ENCODE data around the gene SRSF2. TPM values are rescaled to one million over a fixed set of nuclear protein-coding genes. Genes with fewer than 3 reads are reported as not detected.
"Not testable (repeated sequence)": the region's sequence is repeated elsewhere in the genome, so short reads cannot be mapped to it uniquely, and the experiment has no call there.

SRSF2 gene
- polyA plus RNA-seq, 2 of the 4 experiments (the other 2 are of a cell fraction): 338 to 412 TPM

DNA sequence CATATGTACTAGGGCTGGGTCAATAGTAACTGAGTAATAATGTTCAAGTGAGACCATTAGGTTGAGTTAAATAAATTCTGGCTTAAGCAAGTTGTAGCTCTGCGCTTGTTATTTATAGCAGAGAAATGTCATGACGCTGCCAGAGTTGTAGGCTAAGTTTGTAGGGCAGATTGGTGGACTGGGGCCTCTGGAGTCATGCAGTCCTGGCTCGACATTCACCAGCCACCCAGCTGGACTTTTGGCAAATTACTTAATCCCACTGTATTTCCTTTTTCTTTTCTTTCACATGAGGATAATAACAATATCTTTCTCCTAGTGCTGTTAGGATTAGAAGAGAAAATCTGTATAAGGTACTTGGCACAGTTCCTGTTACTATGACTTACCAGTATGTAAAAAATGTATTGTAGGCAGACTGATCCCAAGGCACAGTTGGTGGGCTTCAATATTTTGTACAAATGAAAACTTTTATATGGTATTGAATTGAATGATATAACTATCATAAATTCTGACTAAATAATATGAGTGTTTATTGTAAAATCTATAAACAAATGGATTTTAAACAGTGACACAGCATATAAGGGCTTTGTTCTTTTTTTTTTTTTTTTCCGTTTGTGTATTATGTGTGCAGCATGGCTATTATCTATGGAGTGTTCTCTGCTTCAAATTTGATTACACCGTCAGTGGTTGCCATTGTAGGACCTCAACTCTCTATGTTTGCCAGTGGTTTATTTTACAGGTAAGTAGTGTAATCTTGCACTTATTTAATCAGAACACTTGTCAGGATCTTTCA lies 3.4 kb upstream of the SRSF2 start (continued):
- no peak for TF ChIP-seq PBX3 (IDR thresholded peaks at IDR 0.05)
- TF ChIP-seq, protein P1, sequence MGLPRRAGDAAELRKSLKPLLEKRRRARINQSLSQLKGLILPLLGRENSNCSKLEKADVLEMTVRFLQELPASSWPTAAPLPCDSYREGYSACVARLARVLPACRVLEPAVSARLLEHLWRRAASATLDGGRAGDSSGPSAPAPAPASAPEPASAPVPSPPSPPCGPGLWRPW (IDR thresholded peaks at IDR 0.05): no peak
- TF ChIP-seq, protein P2, sequence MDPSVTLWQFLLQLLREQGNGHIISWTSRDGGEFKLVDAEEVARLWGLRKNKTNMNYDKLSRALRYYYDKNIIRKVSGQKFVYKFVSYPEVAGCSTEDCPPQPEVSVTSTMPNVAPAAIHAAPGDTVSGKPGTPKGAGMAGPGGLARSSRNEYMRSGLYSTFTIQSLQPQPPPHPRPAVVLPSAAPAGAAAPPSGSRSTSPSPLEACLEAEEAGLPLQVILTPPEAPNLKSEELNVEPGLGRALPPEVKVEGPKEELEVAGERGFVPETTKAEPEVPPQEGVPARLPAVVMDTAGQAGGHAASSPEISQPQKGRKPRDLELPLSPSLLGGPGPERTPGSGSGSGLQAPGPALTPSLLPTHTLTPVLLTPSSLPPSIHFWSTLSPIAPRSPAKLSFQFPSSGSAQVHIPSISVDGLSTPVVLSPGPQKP (IDR thresholded peaks at IDR 0.05; ENCODE audit: low read depth, low read length): no peak
- TF ChIP-seq TP53 (CRISPR knock-in tag; IDR thresholded peaks at IDR 0.05): no peak

GRCh38 chr17:76739568-76740115 lies 2.5 kb upstream of the SRSF2 start:
- Histone ChIP-seq H3K4me1 (peaks cover 13% of the 10 kb centered on the region; the same call in 1 of the 3 replicates), H3K4me2 (peak overlapping the region; percentile 90; the same call in 2 of the 3 replicates)
- H3K27ac ChIP-seq; H3K4me3 ChIP-seq; ATAC-seq; POLR2A ChIA-PET; DNase-seq (ENCODE audit: low read depth in 1 of 2, low spot score in 1 of 2); H3K9me3 ChIP-seq; FAIRE-seq: not testable (repeated sequence)
- CTCF ChIA-PET: interaction anchor here (0.7 to 2.8 kb wide), 8 partner anchors 11 to 327 kb away, joined by 3 to 9 read pairs (median 4); partner anchors contain the start of genes METTL23 and MGAT5B
- 89% methylated on average over 17 of the region's 17 CpGs for WGBS (ENCODE audit: missing lambda C conversion rate)

DNA sequence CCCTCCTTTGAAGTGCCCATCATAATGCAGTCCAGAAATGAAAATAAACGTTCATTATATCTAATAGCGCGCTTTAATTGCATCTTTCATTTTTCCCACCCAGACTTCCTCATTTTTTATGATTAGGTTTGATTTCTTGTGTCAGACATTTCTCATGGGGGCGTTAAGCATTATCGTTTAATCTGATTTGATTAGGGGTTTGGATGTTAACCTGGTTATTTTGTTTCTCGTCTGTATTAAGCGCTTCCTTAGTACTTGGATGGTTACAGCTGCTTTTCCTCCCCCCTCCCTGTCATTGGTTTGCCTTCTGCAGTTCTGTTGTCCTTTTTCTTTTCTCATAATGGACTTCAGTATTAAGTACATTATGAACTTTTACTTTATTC lies 1.3 kb upstream of the SRSF2 start:
- FAIRE-seq (no peak), DNase-seq (ENCODE audit: low read depth in 1 of 2, low spot score in 1 of 2) (no peak), ATAC-seq (no peak)
- Histone ChIP-seq H3K4me2 (peak overlapping the region; percentile 90), H3K9me3 (no peaks in the 10 kb centered on the region), H3K4me3 (peak overlapping the region; percentile 95), H3K27ac (peak overlapping the region; percentile 90 to 97), H3K4me1 (peaks cover 25% of the 10 kb centered on the region)
- CTCF ChIA-PET: interaction anchor here (1.2 to 2.8 kb wide), 6 partner anchors 11 to 349 kb away, joined by 3 to 9 read pairs (median 5); partner anchors contain the start of genes METTL23 and MGAT5B
- POLR2A ChIA-PET: interaction anchor here (1.0 to 1.1 kb wide), 4 partner anchors 11 to 181 kb away, joined by 3 to 8 read pairs (median 4); partner anchors contain the start of genes JMJD6 and METTL23
- WGBS (ENCODE audit: missing lambda C conversion rate): 3% methylated on average over 7 of the region's 7 CpGs
- TF ChIP-seq NPAS2 (CRISPR knock-in tag; IDR thresholded peaks at IDR 0.05; ENCODE audit: borderline replicate concordance) (no peak), KDM5A (IDR thresholded peaks at IDR 0.05) (no peak), CBX2 (IDR thresholded peaks at IDR 0.05; ENCODE audit: borderline replicate concordance, low read depth) (no peak), TFCP2L1 (CRISPR knock-in tag; IDR thresholded peaks at IDR 0.05) (no peak), EHMT2 (IDR thresholded peaks at IDR 0.05; ENCODE audit: low read depth) (no peak), ZNF302 (CRISPR knock-in tag; IDR thresholded peaks at IDR 0.05) (no peak), FOSL2 (IDR thresholded peaks at IDR 0.05) (no peak), FOSL2 (CRISPR knock-in tag; IDR thresholded peaks at IDR 0.05) (no peak), BHLHE40 (IDR thresholded peaks at IDR 0.05; ENCODE audit: low read depth, low read length) (no peak), BCL3 (IDR thresholded peaks at IDR 0.05) (no peak)
- TF ChIP-seq, protein P3, sequence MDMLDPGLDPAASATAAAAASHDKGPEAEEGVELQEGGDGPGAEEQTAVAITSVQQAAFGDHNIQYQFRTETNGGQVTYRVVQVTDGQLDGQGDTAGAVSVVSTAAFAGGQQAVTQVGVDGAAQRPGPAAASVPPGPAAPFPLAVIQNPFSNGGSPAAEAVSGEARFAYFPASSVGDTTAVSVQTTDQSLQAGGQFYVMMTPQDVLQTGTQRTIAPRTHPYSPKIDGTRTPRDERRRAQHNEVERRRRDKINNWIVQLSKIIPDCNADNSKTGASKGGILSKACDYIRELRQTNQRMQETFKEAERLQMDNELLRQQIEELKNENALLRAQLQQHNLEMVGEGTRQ (IDR thresholded peaks at IDR 0.05): no peak
- TF ChIP-seq, protein P4, sequence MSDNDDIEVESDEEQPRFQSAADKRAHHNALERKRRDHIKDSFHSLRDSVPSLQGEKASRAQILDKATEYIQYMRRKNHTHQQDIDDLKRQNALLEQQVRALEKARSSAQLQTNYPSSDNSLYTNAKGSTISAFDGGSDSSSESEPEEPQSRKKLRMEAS (IDR thresholded peaks at IDR 0.05): no peak
- TF ChIP-seq, protein P5, sequence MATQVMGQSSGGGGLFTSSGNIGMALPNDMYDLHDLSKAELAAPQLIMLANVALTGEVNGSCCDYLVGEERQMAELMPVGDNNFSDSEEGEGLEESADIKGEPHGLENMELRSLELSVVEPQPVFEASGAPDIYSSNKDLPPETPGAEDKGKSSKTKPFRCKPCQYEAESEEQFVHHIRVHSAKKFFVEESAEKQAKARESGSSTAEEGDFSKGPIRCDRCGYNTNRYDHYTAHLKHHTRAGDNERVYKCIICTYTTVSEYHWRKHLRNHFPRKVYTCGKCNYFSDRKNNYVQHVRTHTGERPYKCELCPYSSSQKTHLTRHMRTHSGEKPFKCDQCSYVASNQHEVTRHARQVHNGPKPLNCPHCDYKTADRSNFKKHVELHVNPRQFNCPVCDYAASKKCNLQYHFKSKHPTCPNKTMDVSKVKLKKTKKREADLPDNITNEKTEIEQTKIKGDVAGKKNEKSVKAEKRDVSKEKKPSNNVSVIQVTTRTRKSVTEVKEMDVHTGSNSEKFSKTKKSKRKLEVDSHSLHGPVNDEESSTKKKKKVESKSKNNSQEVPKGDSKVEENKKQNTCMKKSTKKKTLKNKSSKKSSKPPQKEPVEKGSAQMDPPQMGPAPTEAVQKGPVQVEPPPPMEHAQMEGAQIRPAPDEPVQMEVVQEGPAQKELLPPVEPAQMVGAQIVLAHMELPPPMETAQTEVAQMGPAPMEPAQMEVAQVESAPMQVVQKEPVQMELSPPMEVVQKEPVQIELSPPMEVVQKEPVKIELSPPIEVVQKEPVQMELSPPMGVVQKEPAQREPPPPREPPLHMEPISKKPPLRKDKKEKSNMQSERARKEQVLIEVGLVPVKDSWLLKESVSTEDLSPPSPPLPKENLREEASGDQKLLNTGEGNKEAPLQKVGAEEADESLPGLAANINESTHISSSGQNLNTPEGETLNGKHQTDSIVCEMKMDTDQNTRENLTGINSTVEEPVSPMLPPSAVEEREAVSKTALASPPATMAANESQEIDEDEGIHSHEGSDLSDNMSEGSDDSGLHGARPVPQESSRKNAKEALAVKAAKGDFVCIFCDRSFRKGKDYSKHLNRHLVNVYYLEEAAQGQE (IDR thresholded peaks at IDR 0.05): no peak
